Mucosa of rectum (tissue), 2 donors: ENCODE results near the gene SRGAP2C.
"Not testable (repeated sequence)": the region's sequence is repeated elsewhere in the genome, so short reads cannot be mapped to it uniquely, and the experiment has no call there.

Experiments used
- H3K27ac ChIP-seq, 2 donors: one replicate each; pipeline ENCODE4 v1.7.0; 2013; ENCODE audit warnings: inconsistent platforms in 2 of 2, low read depth in 2 of 2, low read length in 2 of 2
- H3K27me3 ChIP-seq, 2 donors: one replicate each; pipeline ENCODE4 v1.7.0; 2013; ENCODE audit warnings: low read length in 2 of 2; ENCODE audit not compliant: control insufficient read depth in 2 of 2, insufficient read depth in 2 of 2
- H3K36me3 ChIP-seq, 2 donors: one replicate each; pipeline ENCODE4 v1.7.0; 2013; ENCODE audit warnings: low read length in 2 of 2; ENCODE audit not compliant: control insufficient read depth in 2 of 2, insufficient read depth in 2 of 2
- H3K4me1 ChIP-seq, 2 donors: one replicate each; pipeline ENCODE4 v1.7.0; 2013; ENCODE audit warnings: low read length in 2 of 2, mild to moderate bottlenecking in 1 of 2; ENCODE audit not compliant: control insufficient read depth in 2 of 2, insufficient read depth in 2 of 2
- H3K4me3 ChIP-seq, 2 donors: one replicate each; pipeline ENCODE4 v1.7.0; 2013; ENCODE audit warnings: low read length in 2 of 2
- H3K9ac ChIP-seq, 2 donors: one replicate each; pipeline ENCODE4 v1.7.0; 2013; ENCODE audit warnings: low read length in 2 of 2, low read depth in 1 of 2, mild to moderate bottlenecking in 1 of 2
- H3K9me3 ChIP-seq, 2 donors: one replicate each; pipeline ENCODE4 v1.7.0; 2013; ENCODE audit warnings: low read length in 2 of 2; ENCODE audit not compliant: control insufficient read depth in 2 of 2
- donor health status: healthy.
- donor health status: Normal muscosa, but diverticular disease.

The SRGAP2C gene

GRCh38 chr1:121230636-121231035, 45.9 kb downstream of the SRGAP2C start:
- not testable (repeated sequence) for H3K27me3 ChIP-seq, H3K27ac ChIP-seq, H3K9ac ChIP-seq, H3K4me1 ChIP-seq, H3K36me3 ChIP-seq, H3K4me3 ChIP-seq, H3K9me3 ChIP-seq

- H3K27me3 ChIP-seq, H3K9ac ChIP-seq, H3K27ac ChIP-seq, H3K9me3 ChIP-seq, H3K36me3 ChIP-seq, H3K4me3 ChIP-seq, H3K4me1 ChIP-seq: not testable (repeated sequence)
These were observed 47.8 kb downstream of the SRGAP2C start for GRCh38 chr1:121232445-121233125.

GRCh38 chr1:121234090-121234759, 49.5 kb downstream of the SRGAP2C start:
- H3K9ac ChIP-seq, H3K27ac ChIP-seq, H3K4me3 ChIP-seq, H3K27me3 ChIP-seq, H3K4me1 ChIP-seq, H3K36me3 ChIP-seq, H3K9me3 ChIP-seq: not testable (repeated sequence)

GRCh38 chr1:121238384-121238783, 53.6 kb downstream of the SRGAP2C start:
- H3K36me3 ChIP-seq: not testable (repeated sequence)

GRCh38 chr1:121243913-121244312, 59.1 kb downstream of the SRGAP2C start:
- H3K9ac ChIP-seq, H3K36me3 ChIP-seq, H3K27me3 ChIP-seq, H3K27ac ChIP-seq, H3K9me3 ChIP-seq, H3K4me1 ChIP-seq, H3K4me3 ChIP-seq: not testable (repeated sequence)

More at GRCh38 chr1:121238384-121238783, 53.6 kb downstream of the SRGAP2C start:
- H3K27me3 ChIP-seq, H3K4me1 ChIP-seq, H3K9me3 ChIP-seq, H3K4me3 ChIP-seq, H3K27ac ChIP-seq, H3K9ac ChIP-seq: not testable (repeated sequence)

GRCh38 chr1:121246399-121246798, 61.6 kb downstream of the SRGAP2C start:
- not testable (repeated sequence) for H3K27ac ChIP-seq, H3K4me1 ChIP-seq, H3K36me3 ChIP-seq, H3K9me3 ChIP-seq, H3K4me3 ChIP-seq, H3K9ac ChIP-seq, H3K27me3 ChIP-seq

GRCh38 chr1:121252656-121253055, 67.9 kb downstream of the SRGAP2C start:
- H3K4me1 ChIP-seq, H3K27me3 ChIP-seq, H3K4me3 ChIP-seq, H3K9ac ChIP-seq, H3K36me3 ChIP-seq, H3K9me3 ChIP-seq, H3K27ac ChIP-seq: not testable (repeated sequence)

- not testable (repeated sequence) for H3K9ac ChIP-seq, H3K4me1 ChIP-seq, H3K27me3 ChIP-seq, H3K27ac ChIP-seq, H3K4me3 ChIP-seq, H3K36me3 ChIP-seq, H3K9me3 ChIP-seq
These were observed 69.8 kb downstream of the SRGAP2C start for GRCh38 chr1:121254618-121255017.

- not testable (repeated sequence) for H3K4me1 ChIP-seq, H3K9ac ChIP-seq, H3K4me3 ChIP-seq, H3K36me3 ChIP-seq, H3K27ac ChIP-seq, H3K27me3 ChIP-seq, H3K9me3 ChIP-seq
These were observed 72.9 kb downstream of the SRGAP2C start for GRCh38 chr1:121257632-121258031.

- H3K9me3 ChIP-seq, H3K27me3 ChIP-seq, H3K27ac ChIP-seq, H3K4me3 ChIP-seq, H3K4me1 ChIP-seq, H3K36me3 ChIP-seq, H3K9ac ChIP-seq: not testable (repeated sequence)
These were observed 73.4 kb downstream of the SRGAP2C start for GRCh38 chr1:121258134-121258533.
